Tibial nerve (tissue), 4 donors: Measurements from ENCODE around the gene UBL4A.

ENCODE experiments used
- CTCF ChIP-seq, 5 experiments: fragments of 200-600 bp in 3 of 5; fragments of 450-650 bp in 2 of 5; sonication (generic) in 3 of 5; IDR thresholded peaks; one replicate each; pipeline ENCODE4 v1.5.1; 2016 to 2019; ENCODE audit warnings: antibody characterized with exemption in 5 of 5, mild to moderate bottlenecking in 3 of 5, moderate library complexity in 2 of 5
- EP300 ChIP-seq, 2 donors: sonication (generic); formaldehyde crosslinking; IDR thresholded peaks; one replicate each; pipeline ENCODE4 v1.6.1; 2017; ENCODE audit warnings: antibody characterized with exemption in 2 of 2, mild to moderate bottlenecking in 1 of 2
- POLR2A ChIP-seq, 2 donors: fragments of 450-650 bp; IDR thresholded peaks; one replicate each; pipeline ENCODE4 v1.6.1; 2017; ENCODE audit warnings: antibody characterized with exemption in 2 of 2, mild to moderate bottlenecking in 2 of 2, moderate library complexity in 2 of 2

GRCh38 chrX:154458954-154459778 lies 27.2 kb downstream of the UBL4A start:
- TF ChIP-seq POLR2A (IDR thresholded peaks at IDR 0.05) = no peak
- TF ChIP-seq CTCF (IDR thresholded peaks at IDR 0.05) = no peak
- no peak for TF ChIP-seq EP300 (IDR thresholded peaks at IDR 0.05)
